ENCODE data around the gene MSH3. TPM values are rescaled to one million over a fixed set of nuclear protein-coding genes. Genes with fewer than 3 reads are reported as not detected.
"Not testable (repeated sequence)": the region's sequence is repeated elsewhere in the genome, so short reads cannot be mapped to it uniquely, and the experiment has no call there.

The MSH3 gene
- polyA plus RNA-seq, 3 donors from 2014 or later = 5.6 to 13.7 (median 10.3) TPM

DNA sequence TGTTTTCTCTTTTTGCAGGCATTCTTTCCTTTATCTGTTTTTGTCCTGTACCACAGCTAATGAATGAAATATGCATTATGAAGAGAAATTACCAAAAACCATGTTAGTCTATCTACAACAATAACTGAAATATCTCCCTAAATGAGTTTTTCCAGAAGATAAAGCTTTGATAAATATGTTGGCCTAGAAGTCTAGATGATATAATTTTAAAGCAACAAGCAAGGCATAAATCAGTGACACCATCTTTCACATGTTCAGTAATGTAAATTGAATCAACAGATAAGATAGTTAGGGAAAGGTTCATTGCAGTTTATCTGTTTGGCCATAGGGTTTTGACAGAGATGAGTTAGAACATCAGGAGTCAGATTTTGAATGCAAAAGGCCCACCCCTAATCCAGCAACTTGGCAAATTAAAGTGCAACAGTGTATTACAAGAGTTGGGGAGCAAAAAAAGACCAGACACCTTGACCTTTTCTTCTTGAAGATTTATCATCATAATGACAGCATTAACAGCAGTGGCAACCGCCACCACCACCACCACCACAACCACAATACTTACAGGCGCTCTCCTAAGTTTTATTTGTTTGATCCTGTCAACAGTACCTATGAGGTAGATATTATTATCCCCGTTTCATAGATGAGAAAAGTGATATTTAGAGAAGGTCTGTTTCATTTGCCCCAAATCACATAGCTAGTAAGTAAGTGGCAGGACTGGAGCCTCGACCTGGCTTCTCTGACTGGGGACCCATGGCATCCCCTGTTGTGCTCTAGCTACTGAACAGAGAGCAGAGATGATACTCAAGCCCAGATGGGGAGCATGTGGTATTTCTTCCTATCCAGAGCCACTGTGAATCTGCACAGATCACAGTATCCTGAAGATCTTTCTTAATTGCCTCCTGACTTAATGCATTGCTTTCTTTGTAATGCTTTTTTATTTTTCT, 123.2 kb downstream of the MSH3 start:
- peak; percentile 50 to 65 (median 64) for DNase-seq
- Mint-ChIP-seq H3K27me3 (ENCODE audit: low read depth in 3 of 3) (no peaks in the 10 kb centered on the region), H3K4me1 (peaks cover 15 to 19% of the 10 kb centered on the region in 2 donors), H3K36me3 (peaks cover 16 to 34% (median 31%) of the 10 kb centered on the region in 3 donors), H3K27ac (peak overlapping the region; percentile 49 to 85 (median 76)), H3K9me3 (peaks cover 0 to 3% (median 0%) of the 10 kb centered on the region in 6 donors), H3K4me3 (peak overlapping the region; percentile 1 to 52 (median 36))

DNA sequence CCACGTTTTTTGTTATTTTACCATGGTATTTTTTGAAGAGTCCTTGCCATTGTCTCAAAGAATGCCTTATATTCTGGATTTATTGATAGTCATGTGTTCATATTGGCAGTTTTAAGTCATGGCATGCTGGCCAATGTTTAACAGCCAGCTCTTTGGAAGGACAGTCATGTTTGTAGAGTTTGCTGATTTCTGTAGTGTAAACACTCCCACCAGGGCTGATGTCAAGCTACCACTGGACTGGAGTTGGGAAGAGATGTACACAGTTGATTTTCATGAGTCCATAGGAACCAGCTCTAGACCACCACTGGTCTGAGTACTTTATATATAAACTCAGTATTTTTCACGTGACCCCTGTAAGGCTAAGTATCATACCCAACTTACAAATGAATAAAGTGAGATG, 125.6 kb downstream of the MSH3 start:
- peaks cover 8 to 30% (median 22%) of the 10 kb centered on the region in 3 donors for H3K36me3 Mint-ChIP-seq
- no peak for DNase-seq
- H3K27ac Mint-ChIP-seq = peak overlapping the region in 1 of 6 donors; percentile 10
- peaks cover 0 to 4% (median 0%) of the 10 kb centered on the region in 3 donors for H3K27me3 Mint-ChIP-seq (ENCODE audit: low read depth in 3 of 3)
- H3K4me3 Mint-ChIP-seq = no peak overlapping the region
- H3K9me3 Mint-ChIP-seq = peaks cover 0 to 1% (median 0%) of the 10 kb centered on the region in 6 donors
- H3K4me1 Mint-ChIP-seq = peaks cover 28 to 39% of the 10 kb centered on the region in 2 donors

DNA sequence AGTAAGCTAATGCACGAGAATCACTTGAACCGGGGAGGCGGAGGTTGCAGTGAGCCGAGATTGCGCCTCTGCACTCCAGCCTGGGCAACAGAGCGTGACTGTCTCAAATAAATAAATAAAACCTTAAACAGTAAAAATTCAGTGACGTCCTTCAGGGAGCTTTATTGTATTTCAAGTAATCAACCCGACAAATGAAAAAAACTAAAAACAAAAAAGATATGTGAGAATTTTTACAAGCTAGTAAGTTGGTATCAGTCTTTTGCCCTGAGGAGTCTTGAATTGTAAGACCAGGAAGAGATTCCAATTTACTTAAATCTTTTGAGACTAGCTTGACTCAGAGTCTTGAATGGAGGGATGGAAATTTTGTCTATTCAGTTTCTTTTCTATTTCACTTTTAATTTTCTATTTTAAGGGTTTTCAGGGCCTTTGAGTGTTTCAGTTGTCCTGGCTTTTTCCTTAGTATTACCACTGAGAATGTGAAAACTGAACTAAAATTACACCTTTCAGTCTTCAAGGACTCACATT, 126.4 kb downstream of the MSH3 start:
- H3K4me1 Mint-ChIP-seq = peaks cover 32 to 43% of the 10 kb centered on the region in 2 donors
- peaks cover 8 to 33% (median 22%) of the 10 kb centered on the region in 3 donors for H3K36me3 Mint-ChIP-seq
- no peak overlapping the region for H3K27ac Mint-ChIP-seq
- H3K27me3 Mint-ChIP-seq (ENCODE audit: low read depth in 3 of 3) = peaks cover 0 to 6% (median 0%) of the 10 kb centered on the region in 3 donors
- peaks cover 0 to 3% (median 0%) of the 10 kb centered on the region in 6 donors for H3K9me3 Mint-ChIP-seq
- H3K4me3 Mint-ChIP-seq = no peak overlapping the region
- no peak for DNase-seq

DNA sequence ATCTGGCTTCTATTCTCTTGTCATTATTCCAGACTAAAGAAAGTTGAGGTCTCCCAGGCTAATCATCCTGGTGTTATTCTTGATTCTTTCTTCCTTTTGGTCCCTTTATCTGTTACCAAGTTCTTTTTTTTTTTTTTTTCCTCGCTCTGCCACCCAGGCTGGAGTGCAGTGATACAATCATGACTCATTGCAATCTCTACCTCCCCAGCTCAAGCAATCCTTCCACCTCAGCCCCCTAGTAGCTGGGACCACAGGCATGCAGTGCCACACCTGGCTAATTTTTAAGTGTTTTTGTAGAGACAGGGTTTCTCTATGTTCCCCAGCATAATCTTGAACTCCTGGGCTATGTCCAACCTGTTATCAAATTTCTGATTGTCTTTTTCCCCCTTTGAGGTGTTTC, 126.9 kb downstream of the MSH3 start:
- H3K27me3 Mint-ChIP-seq (ENCODE audit: low read depth in 3 of 3) = peaks cover 0 to 6% (median 0%) of the 10 kb centered on the region in 3 donors
- H3K27ac Mint-ChIP-seq = peak overlapping the region in 1 of 6 donors; percentile 57
- H3K4me3 Mint-ChIP-seq = no peak overlapping the region
- peaks cover 32 to 43% of the 10 kb centered on the region in 2 donors for H3K4me1 Mint-ChIP-seq
- H3K9me3 Mint-ChIP-seq = peaks cover 0 to 3% (median 0%) of the 10 kb centered on the region in 6 donors
- H3K36me3 Mint-ChIP-seq = peaks cover 8 to 34% (median 22%) of the 10 kb centered on the region in 3 donors
- no peak for DNase-seq

DNA sequence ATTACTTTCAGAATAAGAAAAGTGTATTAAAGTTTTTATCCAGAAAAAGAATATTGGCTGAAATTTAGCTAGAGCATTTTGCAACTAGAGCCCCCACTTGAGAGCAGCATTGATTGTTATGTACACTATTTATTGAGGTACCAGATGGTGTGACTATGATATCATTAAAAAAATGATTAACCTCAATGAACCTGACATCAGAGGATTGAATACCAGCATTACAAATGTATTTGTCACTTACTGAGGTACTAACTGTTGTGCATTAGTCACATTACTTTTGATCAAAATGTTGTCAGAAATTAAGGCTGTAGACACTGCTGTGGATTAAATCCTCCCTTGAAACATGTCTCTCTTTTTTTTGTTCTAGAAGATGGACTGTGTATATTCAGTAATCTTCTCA, 128.2 kb downstream of the MSH3 start:
- H3K4me3 Mint-ChIP-seq = no peak overlapping the region
- peaks cover 24 to 34% of the 10 kb centered on the region in 2 donors for H3K4me1 Mint-ChIP-seq
- no peak for DNase-seq
- H3K36me3 Mint-ChIP-seq = peaks cover 8 to 30% (median 25%) of the 10 kb centered on the region in 3 donors
- peaks cover 0 to 3% (median 0%) of the 10 kb centered on the region in 6 donors for H3K9me3 Mint-ChIP-seq
- no peak overlapping the region for H3K27ac Mint-ChIP-seq
- H3K27me3 Mint-ChIP-seq (ENCODE audit: low read depth in 3 of 3) = peaks cover 0 to 6% (median 0%) of the 10 kb centered on the region in 3 donors

DNA sequence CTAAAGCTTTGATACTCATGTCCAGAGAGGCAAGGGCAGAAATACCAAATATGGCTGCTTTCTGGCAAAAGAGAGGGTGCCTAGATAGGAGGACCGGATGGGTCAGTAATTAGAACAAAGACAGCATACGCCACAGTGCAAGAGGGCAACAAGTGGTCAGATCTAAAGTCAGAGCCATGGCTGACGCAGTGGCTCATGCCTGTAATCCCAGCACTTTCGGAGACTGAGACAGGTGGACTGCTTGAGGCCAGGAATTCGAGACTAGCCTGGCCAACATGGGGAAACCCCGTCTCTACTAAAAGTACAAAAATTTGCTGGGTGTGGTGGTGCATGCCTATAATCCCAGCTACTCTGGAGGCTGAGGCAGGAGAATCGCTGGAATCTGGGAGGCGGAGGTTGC, 129.3 kb downstream of the MSH3 start:
- H3K36me3 Mint-ChIP-seq = peaks cover 8 to 28% (median 21%) of the 10 kb centered on the region in 3 donors
- peak overlapping the region in 1 of 6 donors; percentile 57 for H3K27ac Mint-ChIP-seq
- H3K4me1 Mint-ChIP-seq = peaks cover 17 to 24% of the 10 kb centered on the region in 2 donors
- not testable (repeated sequence) for H3K9me3 Mint-ChIP-seq; DNase-seq; H3K27me3 Mint-ChIP-seq (ENCODE audit: low read depth in 3 of 3); H3K4me3 Mint-ChIP-seq

DNA sequence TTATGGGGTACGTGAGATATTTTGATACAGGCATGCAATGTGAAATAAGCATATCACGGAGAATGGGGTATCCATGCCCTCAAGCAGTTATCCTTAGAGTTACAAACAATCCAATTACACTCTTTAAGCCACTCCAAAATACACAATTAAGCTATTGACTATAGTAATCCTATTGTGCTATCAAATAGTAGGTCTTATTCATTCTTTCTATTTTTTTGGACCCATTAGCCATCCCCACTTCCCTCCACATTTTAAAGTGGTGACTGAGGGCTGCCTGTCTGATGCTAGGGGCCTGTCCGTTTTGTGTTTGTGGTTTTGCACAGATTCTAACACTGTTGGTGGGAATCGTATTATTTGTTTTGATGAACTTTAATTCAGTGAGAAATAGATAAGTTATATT, 130.0 kb downstream of the MSH3 start:
- no peak overlapping the region for H3K27ac Mint-ChIP-seq
- peak; percentile 3 to 11 (median 11) for DNase-seq
- peaks cover 0 to 6% (median 0%) of the 10 kb centered on the region in 3 donors for H3K27me3 Mint-ChIP-seq (ENCODE audit: low read depth in 3 of 3)
- peak overlapping the region in 1 of 5 donors; percentile 38 for H3K4me3 Mint-ChIP-seq
- H3K36me3 Mint-ChIP-seq = peaks cover 8 to 28% (median 21%) of the 10 kb centered on the region in 3 donors
- peaks cover 0 to 3% (median 0%) of the 10 kb centered on the region in 6 donors for H3K9me3 Mint-ChIP-seq
- peaks cover 17 to 24% of the 10 kb centered on the region in 2 donors for H3K4me1 Mint-ChIP-seq

DNA sequence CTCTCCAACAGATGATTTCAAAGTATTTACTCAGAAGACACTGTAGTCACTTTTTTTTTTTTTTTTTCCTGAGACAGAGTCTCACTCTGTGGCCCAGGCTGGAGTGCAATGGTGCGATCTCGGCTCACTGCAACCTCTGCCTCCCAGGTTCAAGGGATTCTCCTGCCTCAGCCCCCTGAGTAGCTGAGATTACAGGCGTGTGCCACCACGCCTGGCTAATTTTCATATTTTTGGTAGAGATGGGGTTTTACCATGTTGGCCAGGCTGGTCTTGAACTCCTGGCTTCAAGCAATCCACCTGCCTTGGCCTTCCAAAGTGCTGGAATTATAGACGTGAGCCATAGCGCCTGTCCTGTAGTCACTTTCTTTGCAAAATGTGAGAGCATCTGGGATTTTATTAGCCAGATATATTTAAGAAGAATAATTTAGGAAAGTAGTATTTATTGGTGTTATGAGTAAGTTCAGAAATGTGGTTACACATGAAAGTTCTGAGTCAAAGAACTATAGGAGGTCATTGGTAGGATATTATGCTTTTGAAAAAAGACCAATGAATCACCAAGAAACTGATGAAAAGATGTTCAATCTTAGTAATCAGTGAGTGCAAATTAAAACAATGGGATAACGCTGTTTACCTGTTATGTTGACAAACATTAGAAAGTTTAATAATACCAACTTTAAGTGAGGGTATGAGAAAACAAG, 135.0 kb downstream of the MSH3 start:
- not testable (repeated sequence) for H3K4me3 Mint-ChIP-seq; H3K27me3 Mint-ChIP-seq (ENCODE audit: low read depth in 3 of 3); H3K27ac Mint-ChIP-seq; H3K9me3 Mint-ChIP-seq; DNase-seq; H3K4me1 Mint-ChIP-seq
- peaks cover 8 to 24% (median 15%) of the 10 kb centered on the region in 3 donors for H3K36me3 Mint-ChIP-seq

DNA sequence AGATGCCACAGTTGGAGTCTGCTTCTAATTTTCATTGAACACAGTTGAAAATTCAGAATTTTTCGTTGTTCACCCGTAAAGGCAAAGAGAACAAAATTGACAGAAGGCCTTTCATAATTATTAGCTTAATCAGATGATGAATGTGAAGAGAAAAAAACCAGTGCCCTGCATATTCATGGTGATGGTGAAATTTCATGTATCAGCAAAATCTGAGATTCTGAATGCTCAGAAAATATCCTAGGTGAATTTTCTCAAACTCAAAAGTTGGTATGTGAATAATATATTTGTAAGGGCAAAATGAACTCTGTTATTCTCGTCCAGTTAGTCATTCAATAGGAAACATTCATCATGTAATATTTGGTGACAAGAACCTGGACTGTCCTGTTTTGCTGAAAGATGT, 136.2 kb downstream of the MSH3 start:
- H3K27me3 Mint-ChIP-seq (ENCODE audit: low read depth in 3 of 3) = peaks cover 0 to 2% (median 0%) of the 10 kb centered on the region in 3 donors
- no peak overlapping the region for H3K27ac Mint-ChIP-seq
- peaks cover 8 to 24% (median 14%) of the 10 kb centered on the region in 3 donors for H3K36me3 Mint-ChIP-seq
- H3K9me3 Mint-ChIP-seq = no peaks in the 10 kb centered on the region
- no peak for DNase-seq
- H3K4me1 Mint-ChIP-seq = no peaks in the 10 kb centered on the region
- H3K4me3 Mint-ChIP-seq = no peak overlapping the region

DNA sequence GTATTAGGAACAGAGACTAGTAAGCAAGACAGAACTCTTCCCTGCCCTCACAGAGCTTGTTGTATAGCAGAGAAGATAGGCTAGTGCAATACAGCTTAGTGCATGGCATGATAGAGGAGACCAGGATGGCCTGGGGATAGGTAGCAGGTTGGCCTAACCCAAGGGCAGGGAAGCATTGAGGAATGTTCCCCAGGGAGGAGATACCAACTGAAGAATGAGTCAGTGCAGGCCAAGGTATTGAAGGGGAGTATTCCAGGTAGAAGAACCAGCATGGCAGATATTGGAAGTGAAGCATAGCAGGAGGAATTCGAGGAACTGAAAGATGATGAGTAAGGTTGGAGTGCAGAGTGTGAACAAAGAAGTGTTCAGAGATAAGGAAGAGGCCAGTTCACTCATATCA, 138.9 kb downstream of the MSH3 start:
- Mint-ChIP-seq H3K9me3 (no peaks in the 10 kb centered on the region), H3K4me3 (no peak overlapping the region), H3K27me3 (ENCODE audit: low read depth in 3 of 3) (peaks cover 0 to 2% (median 0%) of the 10 kb centered on the region in 3 donors), H3K27ac (no peak overlapping the region), H3K36me3 (peaks cover 22 to 37% (median 28%) of the 10 kb centered on the region in 3 donors), H3K4me1 (no peaks in the 10 kb centered on the region)
- no peak for DNase-seq

DNA sequence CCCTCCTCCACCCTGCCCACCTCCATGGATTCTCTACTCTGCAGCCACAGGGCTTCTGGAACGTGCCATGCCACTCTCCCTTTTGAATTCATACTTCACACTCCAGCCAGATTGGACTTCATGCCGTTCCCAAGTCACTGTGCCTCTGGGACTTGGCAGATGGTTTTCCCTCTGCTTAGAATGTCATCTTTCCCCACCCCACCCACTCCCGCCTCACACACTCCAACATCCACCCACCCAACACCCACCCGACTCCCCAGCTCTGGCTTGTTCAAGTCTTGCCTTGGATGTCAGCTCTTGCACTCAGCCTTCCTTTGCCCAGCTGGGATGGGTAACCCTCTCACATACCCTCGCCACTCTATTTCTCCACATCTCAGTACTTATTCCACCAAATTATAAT, 142.4 kb downstream of the MSH3 start:
- Mint-ChIP-seq H3K27ac (no peak overlapping the region), H3K9me3 (no peaks in the 10 kb centered on the region), H3K36me3 (peaks cover 21 to 46% (median 35%) of the 10 kb centered on the region in 3 donors), H3K4me3 (no peak overlapping the region), H3K27me3 (ENCODE audit: low read depth in 3 of 3) (peaks cover 0 to 2% (median 0%) of the 10 kb centered on the region in 3 donors), H3K4me1 (no peaks in the 10 kb centered on the region)
- no peak for DNase-seq

DNA sequence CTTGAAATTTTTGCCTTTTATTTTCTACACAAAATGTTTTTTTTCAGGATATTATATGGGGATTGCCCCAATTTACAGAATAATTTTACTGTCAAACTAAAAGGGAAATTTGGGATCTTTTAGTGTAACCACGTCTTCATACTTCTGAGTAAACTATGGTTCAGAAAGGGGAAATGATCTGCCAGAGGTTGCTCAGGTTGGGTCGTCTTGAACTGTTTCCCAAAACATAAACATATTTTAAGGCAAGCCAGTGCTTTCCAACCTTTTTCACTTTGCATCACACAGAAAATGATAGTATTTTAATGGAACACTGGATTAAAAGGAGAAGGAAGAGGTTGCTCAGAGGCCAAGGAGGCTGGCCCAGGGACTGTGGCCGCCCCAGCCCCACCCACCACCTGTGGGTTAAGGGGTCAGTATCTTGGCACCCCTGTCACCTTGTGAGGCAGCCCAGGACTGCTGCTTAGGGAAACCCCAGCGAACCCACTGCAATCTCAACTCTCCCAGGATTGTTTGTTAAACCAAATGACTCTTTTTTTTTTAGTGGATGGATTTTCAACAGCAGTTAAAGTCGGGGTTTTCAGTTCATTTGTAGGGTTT, 143.1 kb downstream of the MSH3 start:
- Mint-ChIP-seq H3K4me1 (no peaks in the 10 kb centered on the region), H3K4me3 (no peak overlapping the region), H3K27ac (no peak overlapping the region), H3K36me3 (peaks cover 24 to 48% (median 37%) of the 10 kb centered on the region in 3 donors), H3K9me3 (no peaks in the 10 kb centered on the region), H3K27me3 (ENCODE audit: low read depth in 3 of 3) (peaks cover 0 to 2% (median 0%) of the 10 kb centered on the region in 3 donors)
- no peak for DNase-seq

DNA sequence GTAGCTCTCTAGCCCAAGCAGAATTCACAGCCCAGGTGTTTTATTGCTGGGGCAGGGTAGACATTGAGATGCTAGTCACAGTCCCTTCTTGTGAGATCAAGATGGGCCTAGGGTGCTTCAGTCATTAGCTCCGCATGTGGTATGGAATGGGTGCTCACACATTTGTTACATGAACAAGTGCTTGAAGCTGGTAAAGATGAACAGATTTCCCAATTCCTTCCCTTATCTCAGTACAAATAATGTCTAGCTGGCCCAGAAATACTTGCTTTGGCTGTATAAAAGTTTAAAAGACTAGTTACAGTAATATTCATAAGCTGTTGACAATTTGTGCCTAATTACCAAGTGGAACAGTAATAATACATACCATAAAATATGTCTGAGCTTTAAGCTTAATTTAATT, 143.7 kb downstream of the MSH3 start:
- no peak overlapping the region for H3K4me3 Mint-ChIP-seq
- H3K27me3 Mint-ChIP-seq (ENCODE audit: low read depth in 3 of 3) = peaks cover 0 to 2% (median 0%) of the 10 kb centered on the region in 3 donors
- no peak for DNase-seq
- H3K4me1 Mint-ChIP-seq = no peaks in the 10 kb centered on the region
- no peak overlapping the region for H3K27ac Mint-ChIP-seq
- H3K9me3 Mint-ChIP-seq = peaks cover 0 to 1% (median 0%) of the 10 kb centered on the region in 6 donors
- peaks cover 31 to 53% (median 43%) of the 10 kb centered on the region in 3 donors for H3K36me3 Mint-ChIP-seq
